CD4-positive, alpha-beta memory T cell (primary cell): ENCODE results near the gene MROH7. TPM values are rescaled to one million over a fixed set of nuclear protein-coding genes. Genes with fewer than 3 reads are reported as not detected.

Experiments used
- CTCF ChIA-PET: fragments of 350-600 bp; sonication (Branson Sonifier 250); formaldehyde crosslinking; loops from one replicate; lab custom pipeline; 2021; ENCODE audit warnings: inconsistent platforms; ENCODE audit not compliant: partially characterized antibody; lab: Charles Lee
- POLR2A ChIA-PET: fragments of 350-600 bp; sonication (Branson Sonifier 250); formaldehyde crosslinking; loops from one replicate; lab custom pipeline; 2021; ENCODE audit not compliant: partially characterized antibody; lab: Charles Lee
- DNase-seq, 5 donors: peaks; one replicate each; pipeline versions ENCODE4 v3.0.0 to v3.0.0-alpha.2; 2020 to 2022; ENCODE audit warnings: mixed read lengths in 1 of 5
- H3K27ac ChIP-seq: one replicate; pipeline ENCODE4 v1.7.0; 2013; ENCODE audit warnings: low read depth, low read length
- H3K27me3 ChIP-seq: 2 replicates; pipeline ENCODE4 v1.7.0; 2013; ENCODE audit warnings: mild to moderate bottlenecking, low read length, moderate library complexity; ENCODE audit not compliant: insufficient read depth
- H3K36me3 ChIP-seq: 2 replicates; pipeline ENCODE4 v1.7.0; 2013; ENCODE audit warnings: mild to moderate bottlenecking, low read length, moderate library complexity; ENCODE audit not compliant: insufficient read depth
- H3K4me1 ChIP-seq: 2 replicates; pipeline ENCODE4 v1.7.0; 2013; ENCODE audit warnings: mild to moderate bottlenecking, low read length, moderate library complexity; ENCODE audit not compliant: insufficient read depth
- H3K4me3 ChIP-seq, 2 donors: one replicate each; pipeline ENCODE4 v1.7.0; 2013; ENCODE audit warnings: low read length in 2 of 2, mild to moderate bottlenecking in 1 of 2
- H3K9me3 ChIP-seq, 2 donors: one replicate each; pipeline ENCODE4 v1.7.0; 2013; ENCODE audit warnings: low read length in 2 of 2, control low read depth in 1 of 2; ENCODE audit not compliant: control insufficient read depth in 1 of 2
- H3K27ac Mint-ChIP-seq, 7 donors: one replicate each; pipeline ENCODE4 v1.8.0; 2020 to 2021; ENCODE audit warnings: mixed read lengths in 7 of 7, mild to moderate bottlenecking in 6 of 7, inconsistent platforms in 3 of 7, moderate library complexity in 3 of 7
- H3K27me3 Mint-ChIP-seq, 2 donors: one replicate each; pipeline ENCODE4 v1.8.0; 2020 to 2021; ENCODE audit warnings: mixed read lengths in 2 of 2
- H3K36me3 Mint-ChIP-seq, 2 donors: one replicate each; pipeline ENCODE4 v1.8.0; 2020 to 2021; ENCODE audit warnings: mixed read lengths in 2 of 2, inconsistent platforms in 1 of 2, mild to moderate bottlenecking in 1 of 2
- H3K4me1 Mint-ChIP-seq, 4 donors: one replicate each; pipeline ENCODE4 v1.8.0; 2020 to 2021; ENCODE audit warnings: mixed read lengths in 4 of 4, mild to moderate bottlenecking in 1 of 4
- H3K4me3 Mint-ChIP-seq, 8 donors: one replicate each; pipeline ENCODE4 v1.8.0; 2020 to 2021; ENCODE audit warnings: mixed read lengths in 8 of 8, mild to moderate bottlenecking in 7 of 8, moderate library complexity in 6 of 8, inconsistent platforms in 3 of 8
- H3K9me3 Mint-ChIP-seq, 8 donors: one replicate each; pipeline ENCODE4 v1.8.0; 2020 to 2021; ENCODE audit warnings: mixed read lengths in 8 of 8, mild to moderate bottlenecking in 5 of 8, inconsistent platforms in 3 of 8, moderate library complexity in 1 of 8
- intact Hi-C: fragments of 100-400 bp; cut with micrococcal nuclease; formaldehyde crosslinking; loops from one replicate; pipeline ENCODE4 v1.15.1; 2023
- polyA plus RNA-seq, 2 donors: library from polyadenylated mRNA; unstranded; fragments of 300-500 nt; fragmentation: Illumina TruSeq; gene quantifications; one replicate each; pipeline ENCODE4 v1.2.3, GENCODE V29; 2021
- total RNA-seq, 2 experiments: library from RNA; stranded (reverse); gene quantifications; one replicate each; pipeline ENCODE4 v1.2.3, GENCODE V29; 2021

MROH7 gene
- total and polyA plus RNA-seq, 4 experiments from 2014 or later, result 0.22 to 0.38 TPM; not detected in 2

DNA sequence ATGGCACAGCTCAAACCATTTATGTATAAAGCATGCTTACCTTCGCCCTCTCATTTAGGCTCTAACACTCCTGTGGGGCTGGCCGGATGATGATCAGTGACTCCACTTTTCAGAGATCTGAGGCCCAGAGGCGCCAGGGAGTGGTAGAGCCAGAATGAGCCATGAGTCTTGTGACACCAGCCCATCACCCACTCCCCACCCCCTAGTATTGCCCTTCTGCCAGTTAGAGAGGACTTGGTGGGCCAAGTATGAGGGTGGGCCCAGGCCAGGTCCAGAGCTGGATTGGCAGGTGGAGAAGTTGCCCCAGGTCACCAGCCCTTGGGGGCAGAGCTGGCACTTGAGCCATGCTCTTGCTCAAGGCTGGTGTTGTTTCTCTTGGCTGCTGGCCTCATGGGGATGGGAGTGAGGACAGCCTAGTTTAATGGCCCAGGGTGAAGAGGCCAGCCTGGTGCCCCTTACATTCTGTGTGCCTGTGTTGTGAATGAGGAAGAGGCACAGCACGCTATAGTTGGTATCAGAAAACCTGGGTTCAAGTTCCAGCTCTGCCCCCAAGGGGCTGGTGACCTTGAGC lies 43.8 kb downstream of the MROH7 start:
- Mint-ChIP-seq H3K36me3 (no peaks in the 10 kb centered on the region), H3K4me3 (no peak overlapping the region), H3K4me1 (peaks cover 0 to 1% (median 0%) of the 10 kb centered on the region in 4 donors), H3K9me3 (no peaks in the 10 kb centered on the region), H3K27ac (no peak overlapping the region), H3K27me3 (no peaks in the 10 kb centered on the region)
- Histone ChIP-seq H3K36me3 (no peaks in the 10 kb centered on the region), H3K4me3 (no peak overlapping the region), H3K27ac (no peak overlapping the region), H3K27me3 (no peaks in the 10 kb centered on the region), H3K4me1 (no peaks in the 10 kb centered on the region), H3K9me3 (no peaks in the 10 kb centered on the region)
- intact Hi-C loops, result no loop called here
- ChIA-PET POLR2A (no interaction called here), CTCF (interaction anchor here (1.2 to 1.4 kb wide), 2 partner anchors 11 to 124 kb away, joined by 4 read pairs; no protein-coding TSS in a partner anchor)
- DNase-seq, result no peak

GRCh38 chr1:54686155-54686554 lies 44.6 kb downstream of the MROH7 start:
- H3K36me3 Mint-ChIP-seq, result no peaks in the 10 kb centered on the region
- H3K9me3 ChIP-seq, result no peaks in the 10 kb centered on the region
- H3K4me1 Mint-ChIP-seq, result peaks cover 0 to 1% (median 0%) of the 10 kb centered on the region in 4 donors
- no peaks in the 10 kb centered on the region for H3K27me3 Mint-ChIP-seq
- no peaks in the 10 kb centered on the region for H3K27me3 ChIP-seq
- H3K9me3 Mint-ChIP-seq, result no peaks in the 10 kb centered on the region
- POLR2A ChIA-PET, result no interaction called here
- no peaks in the 10 kb centered on the region for H3K36me3 ChIP-seq
- no peaks in the 10 kb centered on the region for H3K4me1 ChIP-seq
- H3K4me3 ChIP-seq, result no peak overlapping the region
- no peak overlapping the region for H3K27ac Mint-ChIP-seq
- no peak overlapping the region for H3K4me3 Mint-ChIP-seq
- CTCF ChIA-PET, result interaction anchor here (1.3 kb wide), 1 partner anchor 12 kb away, joined by 4 read pairs; no protein-coding TSS in a partner anchor
- no peak overlapping the region for H3K27ac ChIP-seq
- no peak for DNase-seq
- intact Hi-C loops, result no loop called here

GRCh38 chr1:54694771-54695170 lies 53.2 kb downstream of the MROH7 start:
- ChIA-PET POLR2A (no interaction called here), CTCF (interaction anchor here (1.8 kb wide), 1 partner anchor 20 kb away, joined by 4 read pairs; no protein-coding TSS in a partner anchor)

DNA sequence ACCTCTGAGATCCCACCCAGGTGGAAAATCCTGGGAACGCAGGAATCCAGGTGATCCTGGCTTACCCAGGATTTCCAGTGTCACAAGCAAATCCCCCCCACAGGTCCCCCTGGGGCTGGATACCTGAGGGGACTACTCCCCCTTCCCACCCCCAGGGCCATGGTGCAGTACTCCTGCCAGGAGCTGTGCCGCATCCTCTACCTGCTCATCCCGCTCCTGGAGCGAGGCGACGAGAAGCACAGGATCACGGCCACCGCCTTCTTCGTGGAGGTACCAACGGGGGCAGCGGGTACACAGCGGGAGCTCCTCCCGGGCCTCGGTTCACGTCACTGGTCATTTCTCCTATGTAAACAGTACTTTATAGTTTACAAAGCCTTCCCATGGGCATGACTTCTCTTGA lies 53.6 kb downstream of the MROH7 start:
- H3K4me3 ChIP-seq, result no peak overlapping the region
- POLR2A ChIA-PET, result no interaction called here
- Mint-ChIP-seq H3K27me3 (peaks cover 12 to 14% of the 10 kb centered on the region in 2 donors), H3K9me3 (no peaks in the 10 kb centered on the region), H3K4me1 (no peaks in the 10 kb centered on the region), H3K4me3 (no peak overlapping the region), H3K27ac (no peak overlapping the region), H3K36me3 (no peaks in the 10 kb centered on the region)
- no peak overlapping the region for H3K27ac ChIP-seq
- H3K9me3 ChIP-seq, result no peaks in the 10 kb centered on the region
- H3K4me1 ChIP-seq, result no peaks in the 10 kb centered on the region
- no peaks in the 10 kb centered on the region for H3K36me3 ChIP-seq
- DNase-seq, result no peak
- CTCF ChIA-PET, result interaction anchor here (1.8 kb wide), 1 partner anchor 21 kb away, joined by 4 read pairs; no protein-coding TSS in a partner anchor
- intact Hi-C loops, result no loop called here
- H3K27me3 ChIP-seq, result no peaks in the 10 kb centered on the region

More at GRCh38 chr1:54694771-54695170, 53.2 kb downstream of the MROH7 start:
- Histone ChIP-seq H3K27me3 (no peaks in the 10 kb centered on the region), H3K9me3 (no peaks in the 10 kb centered on the region), H3K36me3 (no peaks in the 10 kb centered on the region), H3K4me3 (no peak overlapping the region), H3K4me1 (no peaks in the 10 kb centered on the region), H3K27ac (no peak overlapping the region)
- Mint-ChIP-seq H3K9me3 (no peaks in the 10 kb centered on the region), H3K27me3 (peaks cover 12 to 14% of the 10 kb centered on the region in 2 donors), H3K36me3 (no peaks in the 10 kb centered on the region), H3K27ac (no peak overlapping the region), H3K4me3 (no peak overlapping the region), H3K4me1 (no peaks in the 10 kb centered on the region)
- DNase-seq, result no peak
- intact Hi-C loops, result no loop called here

GRCh38 chr1:54695764-54696163 lies 54.2 kb downstream of the MROH7 start:
- Mint-ChIP-seq H3K4me3 (no peak overlapping the region), H3K9me3 (no peaks in the 10 kb centered on the region), H3K36me3 (no peaks in the 10 kb centered on the region), H3K27me3 (peaks cover 12 to 16% of the 10 kb centered on the region in 2 donors), H3K4me1 (peaks cover 0 to 1% (median 0%) of the 10 kb centered on the region in 4 donors), H3K27ac (no peak overlapping the region)
- Histone ChIP-seq H3K4me3 (no peak overlapping the region), H3K9me3 (no peaks in the 10 kb centered on the region), H3K27ac (no peak overlapping the region), H3K36me3 (no peaks in the 10 kb centered on the region), H3K4me1 (no peaks in the 10 kb centered on the region), H3K27me3 (no peaks in the 10 kb centered on the region)
- CTCF ChIA-PET, result no interaction called here
- intact Hi-C loops, result no loop called here
- DNase-seq, result no peak
- POLR2A ChIA-PET, result no interaction called here

- no peaks in the 10 kb centered on the region for H3K4me1 ChIP-seq
These were observed 54.7 kb downstream of the MROH7 start for GRCh38 chr1:54696262-54696661.

GRCh38 chr1:54697896-54698295 lies 56.3 kb downstream of the MROH7 start:
- peaks cover 14 to 17% of the 10 kb centered on the region in 2 donors for H3K27me3 Mint-ChIP-seq
- Histone ChIP-seq H3K9me3 (no peaks in the 10 kb centered on the region), H3K4me1 (no peaks in the 10 kb centered on the region), H3K4me3 (no peak overlapping the region), H3K27ac (no peak overlapping the region), H3K36me3 (no peaks in the 10 kb centered on the region), H3K27me3 (no peaks in the 10 kb centered on the region)
- ChIA-PET POLR2A (no interaction called here), CTCF (no interaction called here)
- no peak overlapping the region for H3K4me3 Mint-ChIP-seq
- H3K27ac Mint-ChIP-seq, result no peak overlapping the region
- DNase-seq, result no peak
- peaks cover 0 to 1% (median 0%) of the 10 kb centered on the region in 4 donors for H3K4me1 Mint-ChIP-seq
- intact Hi-C loops, result no loop called here
- no peaks in the 10 kb centered on the region for H3K36me3 Mint-ChIP-seq
- H3K9me3 Mint-ChIP-seq, result no peaks in the 10 kb centered on the region

More at GRCh38 chr1:54696262-54696661, 54.7 kb downstream of the MROH7 start:
- DNase-seq, result no peak
- CTCF ChIA-PET, result no interaction called here
- H3K36me3 Mint-ChIP-seq, result no peaks in the 10 kb centered on the region
- Histone ChIP-seq H3K27ac (no peak overlapping the region), H3K9me3 (no peaks in the 10 kb centered on the region), H3K4me3 (no peak overlapping the region), H3K27me3 (no peaks in the 10 kb centered on the region), H3K36me3 (no peaks in the 10 kb centered on the region)
- intact Hi-C loops, result no loop called here
- POLR2A ChIA-PET, result no interaction called here
- H3K27me3 Mint-ChIP-seq, result peaks cover 12 to 16% of the 10 kb centered on the region in 2 donors
- H3K4me3 Mint-ChIP-seq, result no peak overlapping the region
- no peak overlapping the region for H3K27ac Mint-ChIP-seq
- H3K9me3 Mint-ChIP-seq, result no peaks in the 10 kb centered on the region
- H3K4me1 Mint-ChIP-seq, result peaks cover 0 to 1% (median 0%) of the 10 kb centered on the region in 4 donors
